Loucy (cell line): ENCODE data around the gene SECTM1.

ENCODE experiments used
- CTCF ChIP-seq: fragments of 200-600 bp; sonication (generic); conservative IDR thresholded peaks from 2 replicates; pipeline ENCODE4 v1.5.1; 2014; ENCODE audit warnings: mild to moderate bottlenecking, antibody characterized with exemption, low read length
- EZH2phosphoT487 ChIP-seq: fragments of 200-600 bp; IDR thresholded peaks from 2 replicates; pipeline ENCODE4 v1.6.1; 2018; ENCODE audit warnings: antibody characterized with exemption, mild to moderate bottlenecking, moderate library complexity, borderline replicate concordance

GRCh38 chr17:82292251-82293154 lies 41.1 kb downstream of the SECTM1 start:
- no peak for TF ChIP-seq CTCF
- TF ChIP-seq EZH2phosphoT487: no peak
